Caco-2 (cell line): Measurements from ENCODE around the gene RILPL1. TPM values are rescaled to one million over a fixed set of nuclear protein-coding genes. Genes with fewer than 3 reads are reported as not detected.

ENCODE experiments used
- BruUV-seq: library from RNA; stranded (reverse); fragments of 400-500 nt; replicated peaks from 2 replicates; lab custom pipeline; 2021; lab: Mats Ljungman, UMichigan
- CTCF ChIA-PET: fragments of 300-600 bp; sonication (Branson Sonifier 250); formaldehyde crosslinking; loops from one replicate; lab custom pipeline; 2022; ENCODE audit warnings: antibody characterized with exemption; lab: Charles Lee
- POLR2A ChIA-PET: fragments of 300-600 bp; sonication (Branson Sonifier 250); formaldehyde crosslinking; loops from one replicate; lab custom pipeline; 2022; ENCODE audit warnings: antibody characterized with exemption; lab: Charles Lee
- DNase-seq, 2 experiments: peaks; one replicate each; pipeline versions ENCODE4 v3.0.0 to v3.0.0-alpha.2; 2020 to 2022
- H3K27me3 ChIP-seq: replicated peaks from 2 replicates; pipeline ENCODE4 v1.6.0; 2011; ENCODE audit warnings: low read length; ENCODE audit not compliant: control insufficient read depth, insufficient read depth
- H3K36me3 ChIP-seq: 2 replicates; pipeline ENCODE4 v1.5.1; 2011; ENCODE audit warnings: low read length; ENCODE audit not compliant: control insufficient read depth, insufficient read depth
- H3K4me1 ChIP-seq: fragments of 250-450 bp; sonication (Bioruptor Pico); 2 replicates; pipeline ENCODE4 v1.5.1; 2020; ENCODE audit warnings: mild to moderate bottlenecking
- H3K4me3 ChIP-seq: 2 replicates; pipeline ENCODE4 v1.5.1; 2011; ENCODE audit warnings: low read depth, mild to moderate bottlenecking, control low read depth, low read length
- H3K9me3 ChIP-seq: fragments of 250-450 bp; sonication (Bioruptor Pico); 2 replicates; pipeline ENCODE4 v1.5.1; 2020; ENCODE audit warnings: mild to moderate bottlenecking, moderate library complexity
- H3K27ac Mint-ChIP-seq: one replicate; pipeline ENCODE4 v1.8.0; 2022; ENCODE audit warnings: mixed read lengths; ENCODE audit not compliant: unreplicated experiment
- H3K27me3 Mint-ChIP-seq: one replicate; pipeline ENCODE4 v1.8.0; 2022; ENCODE audit warnings: mixed read lengths; ENCODE audit not compliant: insufficient read depth, unreplicated experiment
- H3K36me3 Mint-ChIP-seq: one replicate; pipeline ENCODE4 v1.8.0; 2022; ENCODE audit warnings: mild to moderate bottlenecking, mixed read lengths; ENCODE audit not compliant: insufficient read depth, unreplicated experiment
- H3K4me1 Mint-ChIP-seq: one replicate; pipeline ENCODE4 v1.8.0; 2022; ENCODE audit warnings: low read depth, mixed read lengths; ENCODE audit not compliant: unreplicated experiment
- H3K4me3 Mint-ChIP-seq: one replicate; pipeline ENCODE4 v1.8.0; 2022; ENCODE audit warnings: mild to moderate bottlenecking, moderate library complexity, mixed read lengths; ENCODE audit not compliant: unreplicated experiment
- H3K9me3 Mint-ChIP-seq: one replicate; pipeline ENCODE4 v1.8.0; 2022; ENCODE audit warnings: mixed read lengths; ENCODE audit not compliant: unreplicated experiment
- intact Hi-C: fragments of 100-400 bp; cut with micrococcal nuclease; formaldehyde crosslinking; loops from one replicate; pipeline ENCODE4 v1.10.0; 2022; ENCODE audit not compliant: unreplicated experiment
- total RNA-seq: library from RNA; stranded (reverse); gene quantifications from 2 replicates; pipeline ENCODE4 v1.2.3, GENCODE V29; 2022
- TF ChIP-seq, protein P1 (sequence below), 2 experiments: fragments of 200-600 bp in 1 of 2; IDR thresholded peaks; 1 replicate in 1 of 2; 2 replicates in 1 of 2; pipeline versions ENCODE4 v1.5.1 to v1.8.0; 2011 to 2022; ENCODE audit warnings: antibody characterized with exemption in 1 of 2, control low read depth in 1 of 2, inconsistent platforms in 1 of 2, low read depth in 1 of 2, low read length in 1 of 2, mild to moderate bottlenecking in 1 of 2, moderate library complexity in 1 of 2; ENCODE audit not compliant: insufficient read depth in 1 of 2, severe bottlenecking in 1 of 2, unreplicated experiment in 1 of 2

The RILPL1 gene
- total RNA-seq, 1 experiment from 2014 or later: 16.2 TPM

DNA sequence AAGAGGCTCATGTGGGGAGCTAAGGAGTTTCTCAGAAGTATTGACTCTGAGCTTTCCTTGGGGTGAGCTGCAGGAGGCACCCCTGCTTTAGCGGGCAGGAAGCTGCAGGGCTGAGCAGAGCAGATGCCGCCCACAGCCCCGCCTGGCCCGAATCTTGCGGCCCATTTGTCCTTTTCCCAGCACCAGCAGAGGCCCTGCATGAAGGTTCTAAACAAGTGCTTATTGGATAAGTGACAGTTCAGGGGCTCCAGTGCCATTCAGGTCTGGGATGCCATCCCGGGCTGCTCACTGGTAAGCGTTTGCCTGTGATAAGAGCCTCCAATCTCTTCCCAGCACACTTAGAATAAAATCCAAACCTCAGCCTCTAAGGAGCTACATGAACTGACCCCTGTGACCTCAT is 11.4 kb downstream of the RILPL1 start:
- no peak overlapping the region for H3K27ac Mint-ChIP-seq
- no peaks in the 10 kb centered on the region for H3K36me3 ChIP-seq
- no TSS peak for BruUV-seq
- POLR2A ChIA-PET: no interaction called here
- no peak overlapping the region for H3K4me3 ChIP-seq
- H3K4me1 ChIP-seq: peaks cover 20% of the 10 kb centered on the region
- TF ChIP-seq, protein P1, sequence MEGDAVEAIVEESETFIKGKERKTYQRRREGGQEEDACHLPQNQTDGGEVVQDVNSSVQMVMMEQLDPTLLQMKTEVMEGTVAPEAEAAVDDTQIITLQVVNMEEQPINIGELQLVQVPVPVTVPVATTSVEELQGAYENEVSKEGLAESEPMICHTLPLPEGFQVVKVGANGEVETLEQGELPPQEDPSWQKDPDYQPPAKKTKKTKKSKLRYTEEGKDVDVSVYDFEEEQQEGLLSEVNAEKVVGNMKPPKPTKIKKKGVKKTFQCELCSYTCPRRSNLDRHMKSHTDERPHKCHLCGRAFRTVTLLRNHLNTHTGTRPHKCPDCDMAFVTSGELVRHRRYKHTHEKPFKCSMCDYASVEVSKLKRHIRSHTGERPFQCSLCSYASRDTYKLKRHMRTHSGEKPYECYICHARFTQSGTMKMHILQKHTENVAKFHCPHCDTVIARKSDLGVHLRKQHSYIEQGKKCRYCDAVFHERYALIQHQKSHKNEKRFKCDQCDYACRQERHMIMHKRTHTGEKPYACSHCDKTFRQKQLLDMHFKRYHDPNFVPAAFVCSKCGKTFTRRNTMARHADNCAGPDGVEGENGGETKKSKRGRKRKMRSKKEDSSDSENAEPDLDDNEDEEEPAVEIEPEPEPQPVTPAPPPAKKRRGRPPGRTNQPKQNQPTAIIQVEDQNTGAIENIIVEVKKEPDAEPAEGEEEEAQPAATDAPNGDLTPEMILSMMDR (IDR thresholded peaks at IDR 0.05; ENCODE audit: insufficient read depth in 1 of 2, low read depth in 1 of 2, low read length in 1 of 2, severe bottlenecking in 1 of 2, unreplicated experiment in 1 of 2): no peak
- DNase-seq: no peak
- no peaks in the 10 kb centered on the region for H3K27me3 ChIP-seq
- no peak overlapping the region for H3K4me3 Mint-ChIP-seq
- peaks cover 21% of the 10 kb centered on the region for H3K4me1 Mint-ChIP-seq
- CTCF ChIA-PET: interaction anchor here (0.6 kb wide), 1 partner anchor 81 kb away, joined by 3 read pairs; no protein-coding TSS in a partner anchor
- H3K9me3 Mint-ChIP-seq: no peaks in the 10 kb centered on the region
- intact Hi-C loops: no loop called here
- H3K36me3 Mint-ChIP-seq: peaks cover 71% of the 10 kb centered on the region
- H3K9me3 ChIP-seq: no peaks in the 10 kb centered on the region
- no peaks in the 10 kb centered on the region for H3K27me3 Mint-ChIP-seq

DNA sequence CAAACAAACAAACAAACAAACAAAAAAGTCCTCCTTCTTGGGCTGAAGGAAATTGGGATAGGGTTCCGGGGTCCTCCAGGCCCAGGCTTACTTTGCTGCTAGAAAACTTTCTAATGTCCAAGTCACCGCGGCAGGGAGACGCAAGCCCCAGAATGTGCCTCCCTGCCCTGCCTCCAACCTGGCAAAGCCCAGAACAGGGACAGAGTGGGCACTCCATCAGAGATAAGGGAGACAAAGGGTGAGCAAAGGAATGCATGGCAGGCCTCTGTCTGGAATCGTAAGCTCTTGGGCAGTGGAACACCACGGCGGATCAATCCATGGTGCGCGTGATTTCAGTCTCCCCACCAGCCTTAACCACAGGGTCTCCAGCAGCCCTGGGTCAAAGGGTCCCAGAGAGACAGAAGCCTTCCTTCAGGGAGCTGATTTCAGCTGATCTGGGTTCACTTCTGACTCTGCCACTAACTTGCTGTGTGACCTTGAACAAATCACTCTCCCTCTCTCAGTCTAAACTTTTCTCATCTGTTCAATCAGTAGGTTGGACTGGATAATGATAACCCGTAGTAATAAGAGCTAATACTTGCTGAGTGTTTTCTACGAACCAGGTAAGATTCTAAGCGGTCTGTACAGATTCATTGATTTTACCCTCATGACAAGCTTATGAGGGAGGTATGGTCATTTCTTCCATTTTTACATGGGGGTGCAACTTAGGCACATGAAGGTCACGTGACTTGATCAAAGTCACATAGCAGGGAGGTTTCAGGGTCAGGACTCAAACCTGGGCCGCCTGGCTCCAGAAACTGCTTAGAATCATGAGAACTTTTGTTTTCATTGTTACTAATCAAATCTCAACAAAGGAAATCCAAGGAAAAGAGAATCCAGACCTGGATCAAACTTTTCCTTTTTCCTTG is 12.7 kb downstream of the RILPL1 start:
- CTCF ChIA-PET: no interaction called here
- Histone ChIP-seq H3K9me3 (no peaks in the 10 kb centered on the region), H3K4me1 (peaks cover 31% of the 10 kb centered on the region), H3K4me3 (no peak overlapping the region), H3K27me3 (no peaks in the 10 kb centered on the region), H3K36me3 (no peaks in the 10 kb centered on the region)
- Mint-ChIP-seq H3K4me1 (peaks cover 32% of the 10 kb centered on the region), H3K9me3 (no peaks in the 10 kb centered on the region), H3K4me3 (no peak overlapping the region), H3K36me3 (peaks cover 77% of the 10 kb centered on the region), H3K27me3 (no peaks in the 10 kb centered on the region), H3K27ac (peak overlapping the region; percentile 98)
- intact Hi-C loops: no loop called here
- POLR2A ChIA-PET: interaction anchor here (0.5 kb wide), 1 partner anchor 190 kb away, joined by 3 read pairs; no protein-coding TSS in a partner anchor
- TF ChIP-seq, protein P1 (IDR thresholded peaks at IDR 0.05; ENCODE audit: insufficient read depth in 1 of 2, low read depth in 1 of 2, low read length in 1 of 2, severe bottlenecking in 1 of 2, unreplicated experiment in 1 of 2): no peak
- BruUV-seq: no TSS peak
- DNase-seq: no peak

DNA sequence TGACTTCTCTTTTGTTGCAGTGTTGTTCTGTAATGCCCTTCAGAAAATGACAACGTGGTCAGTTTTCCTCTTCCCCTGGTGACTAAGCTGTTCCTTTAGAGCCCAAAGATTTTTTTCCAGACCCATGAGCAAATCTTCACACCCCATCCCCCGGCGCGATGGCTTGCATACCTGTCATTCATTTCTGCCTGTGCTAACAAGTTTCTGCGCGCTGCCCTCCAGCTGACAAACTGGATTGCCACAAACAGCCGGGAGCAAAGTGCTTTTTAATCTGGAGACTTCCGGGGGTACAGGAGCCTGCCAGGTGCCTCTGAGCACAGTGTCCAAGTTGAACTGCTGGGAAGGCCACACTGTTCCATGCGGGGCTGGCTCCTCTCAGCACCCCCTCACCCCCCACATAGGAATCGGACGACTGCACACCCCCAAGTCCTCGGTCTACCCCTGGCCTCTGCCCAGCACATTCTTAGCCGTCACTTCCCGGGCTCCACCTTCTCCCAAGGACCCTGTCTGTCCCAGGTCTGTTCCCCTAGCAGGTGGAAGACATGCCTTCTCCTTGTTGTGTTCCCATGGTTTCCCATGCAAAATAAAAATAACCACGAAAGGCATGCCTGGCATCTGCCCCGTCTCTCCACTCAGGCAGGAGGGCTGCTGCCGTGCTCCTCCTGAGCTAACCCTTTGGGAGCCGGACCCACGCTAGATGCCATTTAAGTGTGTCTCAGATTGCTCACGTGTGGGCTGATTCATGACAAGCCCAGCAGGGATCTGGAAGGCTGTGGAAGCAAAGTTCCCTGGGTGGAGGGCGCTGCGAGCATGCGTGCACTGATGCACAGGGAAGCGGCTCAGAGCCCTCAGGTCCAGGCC is 14.1 kb downstream of the RILPL1 start:
- Mint-ChIP-seq H3K27me3 (no peaks in the 10 kb centered on the region), H3K4me1 (peaks cover 32% of the 10 kb centered on the region), H3K4me3 (peak overlapping the region; percentile 64), H3K27ac (peak overlapping the region; percentile 98), H3K9me3 (no peaks in the 10 kb centered on the region), H3K36me3 (peaks cover 73% of the 10 kb centered on the region)
- H3K9me3 ChIP-seq: no peaks in the 10 kb centered on the region
- CTCF ChIA-PET: interaction anchor here (0.7 kb wide), 1 partner anchor 14 kb away, joined by 3 read pairs; the partner anchor contains the start of gene RILPL1
- DNase-seq: peak; percentile 90 to 91
- BruUV-seq: no TSS peak
- peaks cover 35% of the 10 kb centered on the region for H3K4me1 ChIP-seq
- no peaks in the 10 kb centered on the region for H3K36me3 ChIP-seq
- POLR2A ChIA-PET: no interaction called here
- H3K4me3 ChIP-seq: no peak overlapping the region
- TF ChIP-seq, protein P1 (IDR thresholded peaks at IDR 0.05; ENCODE audit: insufficient read depth in 1 of 2, low read depth in 1 of 2, low read length in 1 of 2, severe bottlenecking in 1 of 2, unreplicated experiment in 1 of 2): no peak
- H3K27me3 ChIP-seq: no peaks in the 10 kb centered on the region
- intact Hi-C loops: loop anchor here (1.0 kb wide), 2 partner anchors 29 to 64 kb away; no protein-coding TSS in a partner anchor
